NCI-H146 treated with DMSO at 0.1 percent for 48 hours (cell line): Measurements from ENCODE around the gene PNPLA8.
"Not testable (repeated sequence)": the region's sequence is repeated elsewhere in the genome, so short reads cannot be mapped to it uniquely, and the experiment has no call there.

Experiments used
- DNase-seq: peaks from one replicate; lab custom pipeline; 2025; ENCODE audit not compliant: unreplicated experiment; lab: John Stamatoyannopoulos, UW

The PNPLA8 gene

GRCh38 chr7:108533712-108534111 is 7.8 kb upstream of the PNPLA8 start:
- no peak for DNase-seq

- peak; percentile 29 for DNase-seq
Measured at GRCh38 chr7:108529341-108529740, 3.4 kb upstream of the PNPLA8 start.

GRCh38 chr7:108528183-108528712 is 2.3 kb upstream of the PNPLA8 start:
- no peak for DNase-seq

GRCh38 chr7:108526768-108527017 is 758 bp upstream of the PNPLA8 start:
- DNase-seq: no peak

- peak; percentile 88 for DNase-seq
Measured at GRCh38 chr7:108525327-108525984, 479 bp downstream of the PNPLA8 start.

- DNase-seq: no peak
Measured at GRCh38 chr7:108522780-108523179, 3.2 kb downstream of the PNPLA8 start.

- DNase-seq: no peak
Measured at GRCh38 chr7:108517951-108518350, 8.0 kb downstream of the PNPLA8 start.

- no peak for DNase-seq
Measured at GRCh38 chr7:108515630-108516029, 10.3 kb downstream of the PNPLA8 start.

- no peak for DNase-seq
Measured at GRCh38 chr7:108515013-108515412, 10.9 kb downstream of the PNPLA8 start.

- no peak for DNase-seq
Measured at GRCh38 chr7:108511939-108512338, 14.0 kb downstream of the PNPLA8 start.

- DNase-seq: not testable (repeated sequence)
Measured at GRCh38 chr7:108504576-108504975, 21.4 kb downstream of the PNPLA8 start.

GRCh38 chr7:108503112-108504026 is 22.6 kb downstream of the PNPLA8 start:
- no peak for DNase-seq

GRCh38 chr7:108499566-108499965 is 26.4 kb downstream of the PNPLA8 start:
- no peak for DNase-seq

GRCh38 chr7:108498481-108498880 is 27.5 kb downstream of the PNPLA8 start:
- DNase-seq: no peak

- peak; percentile 38 for DNase-seq
Measured at GRCh38 chr7:108497082-108497725, 28.7 kb downstream of the PNPLA8 start.

- DNase-seq: no peak
Measured at GRCh38 chr7:108492742-108493141, 33.2 kb downstream of the PNPLA8 start.

- DNase-seq: no peak
Measured at GRCh38 chr7:108488768-108489538, 37.0 kb downstream of the PNPLA8 start.

GRCh38 chr7:108487646-108488045 is 38.3 kb downstream of the PNPLA8 start:
- no peak for DNase-seq

GRCh38 chr7:108486291-108486966 is 39.5 kb downstream of the PNPLA8 start:
- no peak for DNase-seq

- DNase-seq: no peak
Measured at GRCh38 chr7:108484137-108484536, 41.8 kb downstream of the PNPLA8 start.
